Spleen (tissue), 7 donors: Measurements from ENCODE around the gene PACSIN2.

ENCODE experiments used
- POLR2A ChIP-seq, 3 donors: fragments of 450-650 bp; IDR thresholded peaks; one replicate each; pipeline ENCODE4 v1.5.1; 2017; ENCODE audit warnings: antibody characterized with exemption in 3 of 3, mild to moderate bottlenecking in 1 of 3
- POLR2AphosphoS5 ChIP-seq, 3 donors: sonication (generic); formaldehyde crosslinking; IDR thresholded peaks; one replicate each; pipeline ENCODE4 v1.5.1; 2017; ENCODE audit warnings: antibody characterized with exemption in 3 of 3
- TF ChIP-seq, protein P1 (sequence below), 11 experiments: fragments of 200-600 bp in 7 of 11; fragments of 450-650 bp in 4 of 11; sonication (generic) in 4 of 11; IDR thresholded peaks in 8 of 11; conservative IDR thresholded peaks in 3 of 11; 1 replicate in 7 of 11; 2 replicates in 4 of 11; pipeline versions ENCODE4 v1.4.0 to v1.8.0; 2016 to 2021; ENCODE audit warnings: antibody characterized with exemption in 11 of 11, inconsistent platforms in 4 of 11, mild to moderate bottlenecking in 1 of 11
- donor health status: DM: no; HTN: no; CAD: no; lungs with moderate emphysema.
- donor health status: DM: no; HTN: no; CAD: no.
- donor health status: DM: no; HTN: no; CAD: no.

- TF ChIP-seq, protein P1, sequence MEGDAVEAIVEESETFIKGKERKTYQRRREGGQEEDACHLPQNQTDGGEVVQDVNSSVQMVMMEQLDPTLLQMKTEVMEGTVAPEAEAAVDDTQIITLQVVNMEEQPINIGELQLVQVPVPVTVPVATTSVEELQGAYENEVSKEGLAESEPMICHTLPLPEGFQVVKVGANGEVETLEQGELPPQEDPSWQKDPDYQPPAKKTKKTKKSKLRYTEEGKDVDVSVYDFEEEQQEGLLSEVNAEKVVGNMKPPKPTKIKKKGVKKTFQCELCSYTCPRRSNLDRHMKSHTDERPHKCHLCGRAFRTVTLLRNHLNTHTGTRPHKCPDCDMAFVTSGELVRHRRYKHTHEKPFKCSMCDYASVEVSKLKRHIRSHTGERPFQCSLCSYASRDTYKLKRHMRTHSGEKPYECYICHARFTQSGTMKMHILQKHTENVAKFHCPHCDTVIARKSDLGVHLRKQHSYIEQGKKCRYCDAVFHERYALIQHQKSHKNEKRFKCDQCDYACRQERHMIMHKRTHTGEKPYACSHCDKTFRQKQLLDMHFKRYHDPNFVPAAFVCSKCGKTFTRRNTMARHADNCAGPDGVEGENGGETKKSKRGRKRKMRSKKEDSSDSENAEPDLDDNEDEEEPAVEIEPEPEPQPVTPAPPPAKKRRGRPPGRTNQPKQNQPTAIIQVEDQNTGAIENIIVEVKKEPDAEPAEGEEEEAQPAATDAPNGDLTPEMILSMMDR (IDR thresholded peaks at IDR 0.05 in 8 of 11, conservative IDR thresholded peaks at IDR 0.05 in 3 of 11) = no peak
- TF ChIP-seq POLR2A (IDR thresholded peaks at IDR 0.05) = no peak
- TF ChIP-seq POLR2AphosphoS5 (IDR thresholded peaks at IDR 0.05) = no peak
Observed at GRCh38 chr22:42871146-42872050, 143.6 kb downstream of the PACSIN2 start.
